GM12864 (cell line): ENCODE measurements around the gene PACS2.
A peak's percentile ranks its signal among the peaks of the same experiment; 100 is the strongest.

ENCODE experiments used
- DNase-seq: peaks from one replicate; pipeline ENCODE4 v3.0.0-alpha.2; 2011; ENCODE audit warnings: low read depth
- H3K4me3 ChIP-seq: 2 replicates; pipeline ENCODE4 v1.5.1; 2011; ENCODE audit warnings: mild to moderate bottlenecking, low read depth, low read length, control low read depth
- CTCF ChIP-seq: IDR thresholded peaks from 2 replicates; pipeline ENCODE4 v1.5.1; 2011; ENCODE audit warnings: low read depth, mild to moderate bottlenecking, moderate library complexity, low read length, control low read depth, inconsistent platforms; ENCODE audit errors: missing control alignments

PACS2 gene

GRCh38 chr14:105309371-105309770 is 5.2 kb upstream of the PACS2 start:
- TF ChIP-seq CTCF = no peak
- no peak overlapping the region for H3K4me3 ChIP-seq
- no peak for DNase-seq

- TF ChIP-seq CTCF = no peak
- H3K4me3 ChIP-seq = no peak overlapping the region
- DNase-seq = no peak
These were observed 2.7 kb upstream of the PACS2 start for GRCh38 chr14:105311838-105312237.

- TF ChIP-seq CTCF = no peak
- no peak overlapping the region for H3K4me3 ChIP-seq
- no peak for DNase-seq
These were observed 1.6 kb upstream of the PACS2 start for GRCh38 chr14:105312973-105313372.

GRCh38 chr14:105313381-105314286 is 914 bp upstream of the PACS2 start:
- no peak for TF ChIP-seq CTCF
- H3K4me3 ChIP-seq = peak overlapping the region; percentile 62
- no peak for DNase-seq

GRCh38 chr14:105315211-105315721 is 718 bp downstream of the PACS2 start:
- no peak for DNase-seq
- TF ChIP-seq CTCF = no peak
- H3K4me3 ChIP-seq = peak overlapping the region; percentile 76

- DNase-seq = no peak
- TF ChIP-seq CTCF = no peak
- H3K4me3 ChIP-seq = peak overlapping the region; percentile 76
These were observed 1.5 kb downstream of the PACS2 start for GRCh38 chr14:105315941-105316576.
